GM04503 (cell line): ENCODE measurements around the gene NCLN.
"Not testable (repeated sequence)": the region's sequence is repeated elsewhere in the genome, so short reads cannot be mapped to it uniquely, and the experiment has no call there.

Experiments used
- DNase-seq: peaks from one replicate; pipeline ENCODE4 v3.0.0-alpha.2; 2012; ENCODE audit warnings: low read depth

The NCLN gene

DNA sequence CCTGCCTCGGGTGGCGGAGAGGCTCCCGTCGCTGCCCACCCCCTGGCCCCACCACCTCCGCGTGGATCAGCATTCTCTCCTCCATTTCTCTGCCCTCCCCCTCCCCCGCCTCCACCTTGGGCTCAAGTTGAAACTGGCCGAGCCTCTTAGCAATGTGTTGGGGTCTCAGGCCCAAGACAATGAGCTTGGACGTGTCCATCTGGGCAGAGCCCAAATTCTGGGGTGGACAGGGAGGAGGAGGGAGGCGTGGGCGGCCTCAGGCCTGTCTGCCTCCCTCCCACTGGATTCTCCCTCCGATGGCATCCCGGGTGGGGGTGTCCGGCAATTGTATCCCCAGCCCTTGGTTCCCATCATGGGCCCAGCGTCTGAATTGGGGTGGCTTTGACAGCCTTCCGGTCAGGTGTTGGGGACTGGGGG is 40.0 kb downstream of the NCLN start:
- DNase-seq: no peak

DNA sequence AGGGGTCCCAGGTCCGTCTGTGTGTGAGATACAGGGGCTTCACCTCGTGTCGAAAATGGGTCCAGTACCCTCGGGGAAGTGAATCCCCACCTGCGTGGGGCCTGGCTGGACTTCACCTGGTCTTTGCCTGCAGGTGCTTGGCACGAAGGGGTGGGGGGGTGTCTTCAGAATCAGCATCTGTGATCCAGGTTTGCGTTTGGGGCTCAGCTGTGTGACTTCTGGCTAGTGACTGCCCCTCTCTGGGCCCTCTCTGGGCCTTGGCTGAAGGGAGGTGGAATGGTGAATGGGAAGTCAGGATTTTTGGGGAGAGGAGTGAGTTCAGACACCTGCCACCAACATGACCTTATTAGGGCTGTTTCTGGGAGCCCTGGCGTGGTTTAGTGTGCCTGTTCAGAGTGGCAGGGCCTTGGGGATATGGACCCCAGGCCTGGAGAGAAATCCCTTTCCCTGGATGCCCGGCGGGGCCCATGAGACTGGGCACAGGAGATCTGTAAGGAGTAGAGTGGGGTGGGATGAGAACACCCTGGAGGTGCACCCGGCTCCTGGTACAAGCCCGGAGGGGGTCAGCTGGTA is 41.4 kb downstream of the NCLN start:
- no peak for DNase-seq

DNA sequence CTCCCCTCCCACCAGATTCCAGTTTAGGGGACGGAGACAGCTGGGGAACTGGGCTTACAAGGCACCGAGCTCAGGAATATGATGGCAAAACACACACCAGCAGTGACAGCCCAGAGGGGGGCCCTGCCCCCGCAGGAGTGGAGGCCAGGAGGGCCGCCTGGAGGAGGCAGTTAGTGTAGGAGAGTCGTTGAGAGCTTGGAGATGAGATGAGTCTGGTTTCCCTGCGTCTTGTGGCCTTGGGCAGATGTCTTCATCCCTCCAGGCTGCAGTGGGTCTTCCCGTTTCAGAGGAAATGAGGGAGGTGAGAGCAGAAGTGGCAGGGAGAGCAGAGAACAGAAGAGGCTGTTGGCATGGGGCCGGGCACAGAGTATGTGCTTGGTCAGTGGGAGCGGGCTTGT is 43.6 kb downstream of the NCLN start:
- DNase-seq: no peak

DNA sequence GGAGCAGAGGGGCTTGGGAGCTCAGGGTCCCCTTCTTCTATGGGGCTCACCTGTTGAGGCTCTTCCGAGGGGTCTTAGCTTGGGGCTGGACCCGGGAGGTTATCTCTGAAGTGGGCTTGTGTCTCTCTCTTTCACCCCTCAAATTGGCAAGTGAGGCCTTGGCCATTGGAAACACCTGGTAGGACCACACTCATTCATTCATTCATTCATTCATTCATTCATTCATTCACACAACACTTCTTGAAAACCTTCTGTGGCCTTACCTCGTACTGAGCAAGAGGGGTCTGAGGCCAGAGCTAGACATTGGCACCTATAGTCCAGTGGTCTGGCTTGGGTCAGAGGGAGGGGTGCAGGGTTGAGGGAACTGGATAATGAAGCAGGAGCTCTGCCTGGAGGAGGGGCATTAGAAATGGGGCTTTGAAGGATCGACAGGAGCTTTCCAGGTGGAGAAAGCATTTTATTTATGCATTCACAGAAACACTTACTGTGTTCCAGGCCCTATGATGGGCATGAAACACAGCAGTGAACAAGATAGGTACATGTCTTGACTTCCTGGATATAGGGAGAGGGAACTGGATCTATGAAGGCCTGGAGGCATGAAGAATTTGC is 44.3 kb downstream of the NCLN start:
- no peak for DNase-seq

DNA sequence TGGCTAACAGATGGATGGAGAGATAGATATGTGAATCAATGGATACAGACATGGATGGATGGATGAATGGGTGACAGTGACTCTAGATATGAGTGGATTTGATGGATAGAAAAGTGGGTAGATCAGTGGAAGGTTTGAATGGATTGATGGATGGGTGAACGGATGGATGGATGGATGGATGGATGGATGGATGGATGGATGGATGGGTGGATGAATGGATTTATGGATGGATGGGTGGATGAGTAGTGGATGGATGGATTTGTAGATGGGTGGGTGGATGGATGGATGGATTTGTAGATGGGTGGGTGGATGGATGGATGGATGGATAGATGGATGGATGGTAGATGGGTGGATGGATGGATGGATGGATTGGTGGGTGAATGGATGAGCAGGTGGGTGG is 45.6 kb downstream of the NCLN start:
- DNase-seq: no peak

DNA sequence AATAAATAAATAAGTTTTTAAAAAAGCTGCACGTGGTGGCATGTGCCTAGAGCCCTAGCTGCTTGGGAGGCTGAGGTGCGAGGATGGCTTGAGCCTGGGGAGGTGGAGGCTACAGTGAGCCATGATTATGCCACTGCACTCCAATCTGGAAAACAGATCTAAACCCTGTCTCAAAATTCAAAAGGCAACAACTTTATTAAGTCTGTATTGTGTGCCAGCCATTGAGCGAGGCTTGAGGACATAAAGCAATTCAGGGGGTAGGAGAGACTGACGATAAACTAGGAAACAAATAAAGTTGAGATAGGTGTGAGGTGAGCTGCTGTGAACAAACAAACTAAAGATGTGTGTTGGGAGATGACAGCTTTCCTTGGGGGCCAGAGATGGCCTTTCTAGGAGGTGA is 47.4 kb downstream of the NCLN start:
- DNase-seq: no peak

DNA sequence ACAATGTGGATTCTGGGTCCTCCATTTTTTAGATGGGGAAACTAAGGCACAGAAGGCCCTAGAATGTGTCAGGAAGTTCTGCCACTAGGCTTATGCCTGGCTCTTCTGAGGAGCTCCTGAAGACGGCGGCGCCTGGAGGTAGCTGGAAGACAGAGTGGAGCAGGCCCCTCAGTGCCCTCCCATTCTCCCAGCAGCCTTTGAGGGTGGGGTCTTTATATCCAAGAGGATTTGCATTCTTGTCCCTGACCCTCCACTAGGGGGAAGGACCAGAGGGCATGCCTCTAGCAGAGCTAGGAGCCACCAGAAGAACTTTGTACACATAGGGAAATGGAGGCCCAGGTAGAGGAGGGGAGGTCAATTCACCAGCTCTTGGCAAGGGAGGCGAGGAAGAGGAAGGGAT is 48.1 kb downstream of the NCLN start:
- DNase-seq: no peak

DNA sequence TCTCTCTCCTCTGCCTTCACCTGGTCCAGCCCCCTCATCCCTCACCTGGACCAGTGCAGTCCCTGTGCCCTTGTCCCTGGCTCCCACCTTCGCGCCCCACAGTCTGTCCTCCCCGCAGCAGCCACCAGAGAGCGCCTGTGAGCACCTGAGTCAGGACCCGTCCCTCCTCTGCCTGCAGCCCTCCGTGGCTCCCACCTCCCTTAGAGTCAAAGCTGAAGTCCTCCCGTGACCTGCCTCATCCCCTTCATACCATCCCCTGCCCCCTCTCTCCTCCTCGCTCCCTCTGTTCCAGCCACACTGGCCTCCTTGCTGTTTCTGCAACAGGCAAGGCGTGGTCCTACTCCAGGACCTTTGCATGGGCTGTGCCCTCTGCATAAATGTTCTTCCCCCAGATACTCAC is 49.1 kb downstream of the NCLN start:
- no peak for DNase-seq

DNA sequence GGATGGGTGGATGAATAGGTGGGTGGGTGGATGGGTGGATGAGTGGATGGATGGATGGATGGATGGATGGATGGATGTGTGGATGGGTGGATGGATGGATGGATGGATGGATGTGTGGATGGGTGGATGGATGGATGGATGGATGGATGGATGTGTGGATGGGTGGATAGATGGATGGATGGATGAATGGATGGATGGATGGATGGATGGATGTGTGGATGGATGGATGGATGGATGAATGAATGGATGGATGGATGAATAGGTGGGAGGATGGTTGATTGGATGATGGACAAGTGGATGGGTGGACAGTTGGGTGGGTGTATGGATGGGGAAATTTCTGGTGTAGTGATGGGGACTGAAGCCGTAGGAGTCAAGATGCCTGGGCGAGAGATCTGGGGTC is 49.9 kb downstream of the NCLN start:
- not testable (repeated sequence) for DNase-seq

DNA sequence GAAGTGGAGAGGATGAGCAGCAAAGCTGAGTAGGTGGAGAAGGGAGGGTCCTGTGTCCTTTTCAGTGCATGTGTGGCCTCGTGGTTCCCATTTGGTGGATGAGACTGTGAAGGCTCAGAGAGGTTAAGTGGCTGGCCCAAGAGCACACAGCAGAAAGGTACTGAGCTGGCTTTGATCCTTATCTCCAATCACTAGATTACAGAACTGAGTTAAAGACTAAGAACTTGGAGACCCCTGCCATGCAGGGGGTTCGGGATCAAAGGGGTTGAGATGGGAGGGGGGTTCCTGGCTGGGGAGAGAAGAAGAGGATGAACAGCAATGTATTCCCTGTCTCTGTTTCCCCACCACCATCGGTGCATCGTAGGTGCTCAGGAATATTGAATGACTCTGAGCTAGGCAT is 50.5 kb downstream of the NCLN start:
- no peak for DNase-seq

DNA sequence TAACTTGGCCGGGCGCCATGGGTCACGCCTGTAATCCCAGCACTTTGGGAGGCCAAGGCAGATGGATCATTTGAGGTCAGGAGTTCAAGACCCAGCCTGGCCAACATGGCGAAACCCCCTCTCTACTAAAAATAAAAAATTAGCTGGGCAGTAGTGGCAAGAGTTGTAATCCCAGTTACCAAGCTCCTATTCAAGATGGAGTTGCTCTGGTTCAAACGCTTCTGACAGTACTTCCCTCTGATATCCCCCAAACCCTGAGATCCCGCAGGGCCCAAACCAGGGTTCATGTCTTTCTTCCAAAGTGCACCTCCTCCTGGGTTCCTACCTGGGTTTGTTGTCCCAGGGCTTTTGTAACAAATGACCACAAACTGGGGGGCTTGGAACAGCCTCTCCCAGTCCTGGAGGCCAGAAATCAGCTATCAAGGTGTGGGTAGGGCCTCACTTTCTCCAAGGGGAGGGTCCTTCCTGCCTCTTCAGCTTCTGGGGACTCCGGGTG is 52.4 kb downstream of the NCLN start:
- DNase-seq: no peak

DNA sequence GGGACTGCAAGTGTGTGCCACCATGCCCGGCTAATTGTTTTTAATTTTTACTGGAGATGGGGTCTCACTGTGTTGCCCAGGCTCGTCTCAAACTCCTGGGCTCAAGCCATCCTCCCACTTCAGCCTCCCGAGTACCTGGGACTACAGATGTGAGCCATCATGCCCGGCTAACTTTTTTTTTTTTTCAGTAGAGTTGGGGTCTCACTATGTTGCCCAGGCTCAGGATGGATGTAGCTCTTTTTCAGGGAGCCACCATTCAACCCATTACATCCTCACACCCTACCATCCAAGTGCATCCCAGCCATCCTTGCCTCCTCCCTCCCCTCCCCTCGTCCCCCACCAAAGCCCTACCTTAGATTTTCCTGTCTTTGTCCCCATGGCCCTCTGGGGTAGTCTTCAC is 53.6 kb downstream of the NCLN start:
- DNase-seq: no peak

DNA sequence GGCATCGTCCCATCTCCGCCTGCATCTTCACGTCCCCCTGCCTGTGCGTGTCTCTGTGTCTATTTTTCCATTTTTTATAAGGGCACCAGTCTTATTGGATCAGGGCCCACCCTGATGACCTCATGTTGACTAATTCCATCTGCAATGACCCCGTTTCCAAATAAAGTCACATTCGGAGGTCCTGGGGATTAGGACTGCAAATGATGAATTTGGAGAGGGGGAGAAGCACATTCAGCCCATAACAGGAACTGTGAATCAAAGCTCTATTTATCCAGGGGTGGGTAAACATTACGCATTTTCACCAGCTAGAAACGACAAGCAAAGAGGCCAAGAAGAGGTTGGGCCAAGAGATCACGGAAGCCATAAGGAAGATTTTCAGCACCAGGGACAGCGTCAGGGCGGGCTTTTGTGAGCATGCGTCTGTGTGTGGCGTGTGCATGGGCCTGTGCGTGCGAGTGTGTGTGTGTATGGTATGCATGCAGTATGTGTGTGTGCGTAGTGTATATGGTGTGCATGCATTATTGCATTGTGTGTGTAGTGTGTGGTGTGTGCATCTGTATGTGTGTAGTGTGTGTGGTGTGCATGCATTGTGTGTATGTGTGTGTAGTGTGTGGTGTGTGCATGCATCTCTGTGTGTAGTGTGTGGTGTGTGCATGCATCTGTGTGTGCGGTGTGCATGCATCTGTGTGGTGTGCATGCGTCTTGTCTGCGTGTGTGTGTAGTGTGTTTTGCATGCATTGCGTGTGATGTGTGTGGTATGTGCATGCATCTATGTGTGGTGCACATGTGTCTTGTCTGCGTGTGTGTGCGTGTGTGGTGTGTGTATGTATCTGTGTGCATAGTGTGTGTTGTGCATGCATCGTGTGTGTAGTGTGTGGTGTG is 58.3 kb downstream of the NCLN start:
- no peak for DNase-seq

DNA sequence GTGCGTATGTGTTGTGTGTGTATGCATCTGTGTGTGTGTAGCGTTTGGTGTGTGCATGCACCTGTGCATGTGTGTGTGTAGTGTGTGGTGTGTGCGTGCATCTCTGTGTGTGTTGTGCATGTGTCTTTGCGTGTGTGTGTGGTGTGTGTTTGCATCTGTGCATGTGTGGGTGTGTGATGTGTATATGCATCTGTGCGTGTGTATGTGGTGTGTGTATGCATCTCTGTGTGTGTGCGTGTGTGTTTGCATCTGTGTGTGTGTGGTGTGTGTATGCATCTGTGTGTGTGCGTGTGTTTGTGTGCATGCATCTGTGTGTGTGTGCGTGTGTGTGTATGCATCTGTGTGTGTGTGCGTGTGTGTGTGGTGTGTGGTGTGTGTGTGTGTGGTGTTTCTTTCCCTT is 59.3 kb downstream of the NCLN start:
- no peak for DNase-seq

DNA sequence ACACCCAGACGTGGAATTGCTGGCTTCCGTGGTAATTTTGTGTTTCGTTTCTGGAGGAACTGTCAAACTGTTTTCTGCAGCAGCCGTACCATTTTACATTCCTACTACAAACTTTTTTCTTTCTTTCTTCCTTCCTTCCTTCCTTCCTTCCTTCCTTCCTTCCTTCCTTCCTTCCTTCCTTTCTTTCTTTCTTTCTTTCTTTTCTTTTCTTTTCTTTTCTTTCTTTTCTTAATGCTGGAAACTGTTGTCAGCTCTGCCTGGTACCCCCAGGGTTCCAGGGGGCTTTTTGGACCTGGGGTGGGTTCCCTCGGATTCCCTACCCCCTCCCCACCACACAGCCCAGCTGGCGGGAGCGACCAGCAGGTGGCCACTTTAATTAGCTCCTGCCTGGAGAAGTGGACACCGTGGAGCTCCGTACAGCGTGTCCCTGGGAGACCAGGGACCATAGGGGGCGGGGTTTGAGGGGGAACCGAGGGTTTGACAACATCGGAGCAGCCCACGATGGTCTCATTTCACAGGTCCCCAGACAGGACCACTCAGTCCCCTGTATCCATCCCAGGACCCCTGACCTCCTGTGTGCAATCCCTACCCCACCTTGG is 63.1 kb downstream of the NCLN start:
- DNase-seq: no peak

DNA sequence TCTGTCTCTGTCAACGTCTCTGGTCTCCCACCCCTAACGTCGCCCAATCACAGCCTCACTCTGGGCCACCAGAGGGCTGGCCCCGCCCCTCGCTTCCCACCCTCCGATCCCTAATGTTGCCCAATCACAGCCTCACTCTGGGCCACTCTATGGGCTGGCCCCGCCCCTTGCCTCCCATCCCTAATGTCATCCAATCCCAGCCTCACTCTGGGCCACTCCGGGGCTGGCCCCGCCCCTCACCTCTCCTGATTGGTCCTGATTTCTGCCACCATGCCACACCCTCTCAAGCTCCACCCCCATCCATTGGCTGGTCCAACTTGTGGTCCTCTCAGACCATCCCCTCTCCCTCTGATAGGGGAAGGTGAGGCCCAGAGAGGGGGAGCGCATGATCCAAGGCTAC is 63.7 kb downstream of the NCLN start:
- no peak for DNase-seq

DNA sequence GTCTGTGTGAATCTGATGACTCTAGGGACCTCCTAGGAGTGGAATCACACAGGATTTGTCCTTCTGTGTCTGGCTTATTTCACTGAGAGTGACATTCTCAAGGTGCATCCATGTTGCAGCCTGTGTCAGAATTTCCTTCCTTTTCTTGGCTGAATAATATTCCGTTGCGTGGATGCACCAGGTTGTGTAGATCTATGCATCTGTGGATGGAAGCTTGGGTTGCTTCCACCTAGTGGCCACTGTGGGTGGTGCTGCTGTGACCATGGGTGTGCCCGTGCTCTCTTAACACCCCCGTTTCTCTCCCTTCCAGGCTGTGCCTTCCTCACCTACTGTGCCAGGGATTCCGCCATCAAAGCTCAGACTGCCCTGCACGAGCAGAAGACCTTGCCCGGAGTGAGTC is 64.9 kb downstream of the NCLN start:
- DNase-seq: no peak

DNA sequence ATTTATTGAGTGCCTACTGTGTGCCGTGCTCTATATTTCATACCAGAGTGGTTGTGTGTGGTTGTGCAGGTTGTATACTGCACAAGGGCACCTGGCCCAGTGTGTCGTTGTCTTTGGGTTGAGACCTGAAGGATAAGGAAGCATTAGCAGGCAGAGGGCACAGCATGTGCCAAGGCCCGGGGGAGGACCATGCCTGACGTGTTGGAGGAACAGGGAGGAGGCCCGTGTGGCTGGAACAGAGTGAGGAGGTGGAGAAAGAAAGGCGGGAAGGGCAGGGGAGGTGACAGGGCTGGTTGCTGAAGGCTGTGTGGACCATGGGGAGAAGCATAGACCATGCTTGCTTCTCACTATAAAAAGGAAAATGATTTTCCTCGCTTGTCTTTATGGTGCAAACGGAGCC is 65.5 kb downstream of the NCLN start:
- no peak for DNase-seq

DNA sequence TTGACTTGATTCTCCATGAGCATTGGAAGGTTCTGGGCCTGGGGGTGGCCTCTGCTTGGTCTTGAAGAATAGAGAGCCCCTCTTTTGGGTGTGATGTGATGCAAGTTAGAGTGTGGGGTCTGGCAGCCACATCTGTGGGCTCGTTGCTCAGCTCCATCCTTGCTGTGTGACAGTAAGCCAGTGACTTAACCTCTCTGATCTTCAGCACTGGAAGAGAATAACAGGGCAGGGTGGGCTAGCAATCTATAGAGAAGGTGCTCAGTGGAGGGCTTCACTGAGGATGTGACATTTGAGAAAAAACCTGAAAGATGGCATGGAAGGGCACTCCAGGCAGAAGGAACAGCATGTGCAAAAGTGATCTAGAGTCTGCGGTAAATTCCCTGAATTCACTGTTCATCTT is 66.9 kb downstream of the NCLN start:
- DNase-seq: no peak

DNA sequence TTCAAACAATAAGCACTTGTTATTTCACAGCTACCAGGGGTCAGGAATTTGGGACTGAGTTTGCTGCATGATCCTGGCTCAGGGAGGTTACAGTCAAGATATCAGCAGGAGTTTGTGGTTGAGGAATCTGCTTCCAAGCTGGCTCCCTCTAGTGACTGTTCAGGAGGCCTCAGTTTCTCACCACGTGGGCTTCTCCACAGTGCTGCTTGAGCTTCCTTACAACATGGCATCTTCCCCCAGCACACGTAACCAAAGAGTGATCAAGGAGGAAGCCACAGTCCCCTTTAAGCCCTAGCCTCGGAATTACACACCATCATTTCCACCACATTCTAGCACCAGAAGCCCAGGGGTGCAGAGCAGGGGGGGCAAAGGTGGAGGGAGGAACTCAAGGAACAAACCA is 67.5 kb downstream of the NCLN start:
- no peak for DNase-seq

DNA sequence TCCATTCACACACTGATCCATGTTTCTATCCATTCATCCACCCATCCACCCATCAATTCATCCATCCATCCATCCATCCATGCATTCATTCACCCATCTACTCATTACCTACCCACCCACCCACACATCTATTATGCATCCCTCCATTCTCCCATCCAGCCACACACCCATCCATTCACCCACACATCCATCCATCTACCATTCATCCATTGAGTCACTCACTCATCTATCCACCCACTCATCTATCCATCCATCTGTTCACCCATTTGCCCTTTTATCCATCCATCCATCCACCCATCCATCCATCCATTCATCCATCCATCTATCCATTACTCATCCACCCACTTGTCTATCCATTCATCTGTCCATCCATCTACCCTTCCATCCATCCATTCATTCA is 68.8 kb downstream of the NCLN start:
- no peak for DNase-seq

DNA sequence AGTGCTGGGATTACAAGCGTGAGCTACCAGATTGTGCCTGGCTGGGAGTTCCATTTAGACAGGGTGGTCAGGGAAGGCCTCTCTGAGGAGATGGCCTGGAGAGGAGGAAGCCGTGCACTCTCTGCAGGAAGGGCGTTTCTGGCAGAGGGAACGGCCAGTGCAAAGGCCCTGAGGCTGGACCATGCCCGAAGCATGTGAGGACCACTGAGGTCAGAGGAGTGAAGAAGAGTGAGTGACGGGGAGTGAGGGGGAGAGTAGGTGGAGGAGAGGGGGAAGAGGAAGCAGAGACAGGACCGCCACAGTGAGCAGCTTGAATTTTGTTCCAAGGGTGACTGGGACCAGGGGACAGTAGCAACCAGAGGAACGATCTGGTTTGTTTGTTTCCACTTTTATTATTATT is 71.3 kb downstream of the NCLN start:
- no peak for DNase-seq
